DOHH2 (cell line): Measurements from ENCODE around the gene UNC13D.

ENCODE experiments used
- H3F3A ChIP-seq: fragments of 200-600 bp; sonication (generic), shearing (Covaris generic); 2 replicates; pipeline ENCODE4 v1.6.0; 2016; ENCODE audit warnings: antibody characterized with exemption, mild to moderate bottlenecking; ENCODE audit not compliant: control insufficient read depth, insufficient read depth
- H3K27ac ChIP-seq: fragments of 200-600 bp; sonication (generic); 2 replicates; pipeline ENCODE4 v1.5.1; 2014; ENCODE audit warnings: low read depth, mild to moderate bottlenecking, low read length, moderate library complexity
- H3K27me3 ChIP-seq: fragments of 200-600 bp; sonication (generic); 2 replicates; pipeline ENCODE4 v1.6.1; 2014; ENCODE audit warnings: mild to moderate bottlenecking, low read length, mixed read lengths; ENCODE audit not compliant: control insufficient read depth
- H3K36me3 ChIP-seq: fragments of 200-600 bp; sonication (generic); 2 replicates; pipeline ENCODE4 v1.6.1; 2014; ENCODE audit warnings: mild to moderate bottlenecking, low read length, moderate library complexity, mixed read lengths; ENCODE audit not compliant: control insufficient read depth
- H3K4me1 ChIP-seq: fragments of 200-600 bp; sonication (generic); 2 replicates; pipeline ENCODE4 v1.6.1; 2014; ENCODE audit warnings: mild to moderate bottlenecking, low read length, mixed read lengths; ENCODE audit not compliant: control insufficient read depth
- H3K4me2 ChIP-seq: fragments of 200-600 bp; sonication (generic); 2 replicates; pipeline ENCODE4 v1.6.0; 2014; ENCODE audit warnings: mild to moderate bottlenecking, low read length, moderate library complexity
- H3K4me3 ChIP-seq: fragments of 200-600 bp; sonication (generic); 2 replicates; pipeline ENCODE4 v1.5.1; 2014; ENCODE audit warnings: mild to moderate bottlenecking, low read length, mixed read lengths
- H3K79me2 ChIP-seq: fragments of 200-600 bp; sonication (generic); 2 replicates; pipeline ENCODE4 v1.6.1; 2014; ENCODE audit warnings: mild to moderate bottlenecking, low read length, mixed read lengths; ENCODE audit not compliant: control insufficient read depth
- H3K9me2 ChIP-seq: fragments of 200-600 bp; sonication (generic); replicated peaks from 2 replicates; pipeline ENCODE4 v1.6.1; 2014; ENCODE audit warnings: mild to moderate bottlenecking, low read length, mixed read lengths; ENCODE audit not compliant: control insufficient read depth
- H3K9me3 ChIP-seq: fragments of 200-600 bp; sonication (generic); 2 replicates; pipeline ENCODE4 v1.6.1; 2014; ENCODE audit warnings: antibody characterized with exemption, low read length, mixed read lengths; ENCODE audit not compliant: control insufficient read depth, insufficient read depth
- H4K20me1 ChIP-seq: fragments of 200-600 bp; sonication (generic); 2 replicates; pipeline ENCODE4 v1.6.0; 2014; ENCODE audit warnings: low read depth, mild to moderate bottlenecking, antibody characterized with exemption, low read length, moderate library complexity; ENCODE audit not compliant: control insufficient read depth, insufficient read depth
- CTCF ChIP-seq: fragments of 200-600 bp; sonication (generic); IDR thresholded peaks from one replicate; pipeline ENCODE4 v1.5.1; 2014; ENCODE audit warnings: antibody characterized with exemption, mild to moderate bottlenecking, low read depth, low read length; ENCODE audit not compliant: poor library complexity, severe bottlenecking
- EZH2phosphoT487 ChIP-seq: fragments of 200-600 bp; sonication (generic); IDR thresholded peaks from 2 replicates; pipeline ENCODE4 v1.6.1; 2017; ENCODE audit warnings: borderline replicate concordance, mild to moderate bottlenecking, antibody characterized with exemption, low read length, moderate library complexity, mixed read lengths

The UNC13D gene

GRCh38 chr17:75777296-75777922 is 66.8 kb downstream of the UNC13D start:
- Histone ChIP-seq H3K36me3 (peaks cover 40% of the 10 kb centered on the region), H3K4me1 (peaks cover 31% of the 10 kb centered on the region), H4K20me1 (peaks cover 20% of the 10 kb centered on the region), H3K4me3 (peak overlapping the region; percentile 87), H3K4me2 (peak overlapping the region; percentile 80), H3K79me2 (peaks cover 29% of the 10 kb centered on the region), H3K27ac (no peak overlapping the region), H3K9me3 (no peaks in the 10 kb centered on the region), H3K27me3 (no peaks in the 10 kb centered on the region), H3F3A (peaks cover 45% of the 10 kb centered on the region), H3K9me2 (no peaks in the 10 kb centered on the region)
- TF ChIP-seq EZH2phosphoT487 (no peak), CTCF (no peak)
